Measurements from ENCODE around the gene ZBTB38. TPM values are rescaled to one million over a fixed set of nuclear protein-coding genes. Genes with fewer than 3 reads are reported as not detected.

ZBTB38 gene
- polyA plus RNA-seq, 1 donor: 23.5 TPM

GRCh38 chr3:141407825-141408224 lies 39.5 kb downstream of the ZBTB38 start:
- no peak for DNase-seq

- no peak for DNase-seq
These were observed 40.3 kb downstream of the ZBTB38 start for GRCh38 chr3:141408596-141408995.

GRCh38 chr3:141409940-141410241 lies 41.6 kb downstream of the ZBTB38 start:
- no peak for DNase-seq

GRCh38 chr3:141410408-141410807 lies 42.1 kb downstream of the ZBTB38 start:
- DNase-seq: no peak

GRCh38 chr3:141410846-141411245 lies 42.5 kb downstream of the ZBTB38 start:
- no peak for DNase-seq

GRCh38 chr3:141411251-141411771 lies 43.0 kb downstream of the ZBTB38 start:
- DNase-seq: no peak

- peak; percentile 69 for DNase-seq
These were observed 44.0 kb downstream of the ZBTB38 start for GRCh38 chr3:141412087-141412935.

- peak; percentile 85 for DNase-seq
These were observed 44.6 kb downstream of the ZBTB38 start for GRCh38 chr3:141412936-141413354.

GRCh38 chr3:141413391-141413790 lies 45.1 kb downstream of the ZBTB38 start:
- DNase-seq: no peak

GRCh38 chr3:141413801-141414689 lies 45.7 kb downstream of the ZBTB38 start:
- DNase-seq: no peak

- no peak for DNase-seq
These were observed 46.6 kb downstream of the ZBTB38 start for GRCh38 chr3:141414800-141415462.

- DNase-seq: no peak
These were observed 47.6 kb downstream of the ZBTB38 start for GRCh38 chr3:141415953-141416352.

Other genes with a start within 250 kb of the ZBTB38 start
- gene PXYLP1, start 136.7 kb upstream of the ZBTB38 start, polyA plus RNA-seq (ENCODE audit: insufficient read length): 16.7 TPM
- gene RASA2, start 118.5 kb downstream of the ZBTB38 start, polyA plus RNA-seq (ENCODE audit: insufficient read length): 10.7 TPM